HG03439 (cell line): ENCODE measurements around the gene TMC8.

Experiments
- ATAC-seq: cut with Tn5 transposase; IDR thresholded peaks from one replicate; pipeline ENCODE4 v1.9.1; 2021; ENCODE audit warnings: mild to moderate bottlenecking, moderate library complexity; ENCODE audit not compliant: unreplicated experiment

The TMC8 gene

DNA sequence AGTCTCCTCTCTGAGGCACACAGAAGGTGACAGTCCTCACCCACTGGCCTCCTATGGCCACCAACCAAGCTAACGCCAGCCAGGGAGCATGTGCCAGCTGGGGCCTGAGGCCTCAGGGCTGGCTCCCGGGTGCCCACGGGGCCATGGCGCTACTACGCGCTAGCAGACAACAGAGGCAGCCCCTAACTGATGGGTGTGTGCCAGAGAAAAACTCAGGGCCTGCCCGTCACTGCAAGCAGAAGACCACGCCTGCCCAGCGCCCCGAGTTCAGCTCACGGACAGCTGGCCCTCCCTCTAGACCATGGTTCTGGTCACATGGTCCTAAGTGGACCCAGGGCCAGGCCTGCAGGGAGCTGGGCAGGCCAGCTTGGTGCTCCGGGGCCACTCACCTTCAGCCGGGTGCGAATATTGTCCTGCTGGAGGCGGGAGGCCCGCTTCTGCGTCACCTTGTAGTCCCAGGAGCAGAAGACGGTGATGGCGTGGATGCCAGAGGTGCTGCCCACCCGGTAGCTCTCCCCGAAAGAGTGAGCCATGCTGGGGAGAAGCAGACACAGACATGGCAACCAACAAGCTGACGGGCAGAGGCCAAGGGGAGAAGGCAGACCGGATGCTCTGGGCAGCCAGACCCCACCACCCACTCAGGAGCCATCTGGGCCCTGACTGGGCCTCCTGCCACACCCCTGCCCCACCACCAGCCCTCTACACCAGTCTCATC lies 8.2 kb upstream of the TMC8 start:
- no peak for ATAC-seq

DNA sequence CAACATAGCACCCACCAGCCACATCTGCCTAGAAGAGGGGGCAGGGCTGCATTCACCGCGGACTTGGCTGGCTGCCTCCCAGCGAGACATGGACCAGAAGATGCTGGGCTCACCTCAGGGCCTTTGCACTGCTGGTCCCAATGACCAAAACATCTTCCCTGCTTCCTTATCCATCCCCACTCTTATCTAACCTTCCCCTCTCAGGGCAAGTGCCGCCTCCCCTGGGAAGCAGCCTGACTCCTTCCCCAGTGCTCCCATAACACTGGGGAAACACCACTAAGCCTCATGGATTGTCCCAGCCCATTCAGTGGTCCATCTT lies 7.7 kb upstream of the TMC8 start:
- no peak for ATAC-seq

DNA sequence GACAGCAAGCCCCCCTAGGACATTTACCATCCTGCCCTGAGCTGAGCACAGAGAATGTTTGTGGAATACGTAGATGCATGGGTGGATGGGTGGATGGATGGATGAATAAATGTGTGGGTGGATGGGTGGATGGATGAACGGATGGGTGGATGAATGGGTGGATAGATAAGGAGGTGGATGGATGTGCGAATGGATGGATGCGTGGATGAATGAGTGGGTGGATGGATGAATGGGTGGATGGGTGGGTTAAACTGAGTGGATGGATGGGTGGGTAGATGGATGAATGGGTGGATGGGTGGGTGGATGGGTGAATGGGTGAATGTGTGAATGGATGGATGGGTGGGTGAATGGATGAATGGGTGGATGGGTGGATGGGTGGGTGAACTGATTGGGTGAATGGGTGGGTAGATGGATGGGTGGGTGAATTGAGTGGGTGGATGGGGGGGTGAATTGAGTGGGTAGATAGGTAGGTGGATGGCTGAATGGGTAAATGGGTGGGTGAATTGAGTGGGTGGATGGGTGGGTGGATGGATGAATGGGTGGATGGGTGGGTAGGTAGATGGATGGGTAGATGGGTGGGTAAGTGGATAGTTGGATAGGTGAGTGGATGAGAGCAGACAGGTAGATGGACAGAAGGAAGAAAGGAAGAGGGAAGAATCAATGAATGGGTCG lies 7.2 kb upstream of the TMC8 start:
- ATAC-seq = no peak

DNA sequence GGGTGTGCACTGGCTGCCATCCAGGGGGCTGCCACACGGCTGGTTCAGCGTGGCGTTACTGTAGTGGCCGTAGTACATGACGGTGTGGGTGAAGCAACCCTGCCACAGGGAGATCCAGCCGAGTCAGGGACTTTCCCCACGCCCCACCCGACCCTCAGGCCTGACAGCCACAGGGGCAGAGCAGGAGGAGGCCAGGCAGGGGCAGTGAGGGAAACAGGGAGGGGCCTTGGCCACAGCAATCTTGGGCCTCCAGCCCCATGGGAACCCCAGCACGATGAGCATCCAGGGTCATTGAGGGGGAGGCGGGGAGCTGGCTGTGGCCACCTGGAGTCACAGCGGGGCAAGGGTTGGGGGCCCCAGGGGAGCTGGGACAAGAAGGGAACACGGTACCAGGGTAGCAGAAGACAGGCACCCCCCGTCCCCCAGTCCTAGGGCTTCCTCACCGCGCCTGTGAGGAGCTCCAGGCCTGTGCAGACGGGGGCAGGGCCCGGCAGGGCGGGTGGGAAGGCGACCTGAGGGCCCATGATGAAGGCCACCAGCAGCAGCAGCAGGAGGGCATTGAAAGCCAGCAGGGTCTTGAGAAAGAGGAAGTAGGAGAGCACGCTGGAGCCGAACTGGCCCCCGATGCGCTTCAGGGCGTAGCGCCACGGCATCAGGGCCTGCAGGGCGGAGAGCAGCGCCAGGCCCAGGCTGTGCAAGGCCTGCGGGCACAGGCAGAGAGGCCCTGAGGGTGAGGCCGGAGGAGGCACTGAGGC lies 6.3 kb upstream of the TMC8 start:
- ATAC-seq = no peak

DNA sequence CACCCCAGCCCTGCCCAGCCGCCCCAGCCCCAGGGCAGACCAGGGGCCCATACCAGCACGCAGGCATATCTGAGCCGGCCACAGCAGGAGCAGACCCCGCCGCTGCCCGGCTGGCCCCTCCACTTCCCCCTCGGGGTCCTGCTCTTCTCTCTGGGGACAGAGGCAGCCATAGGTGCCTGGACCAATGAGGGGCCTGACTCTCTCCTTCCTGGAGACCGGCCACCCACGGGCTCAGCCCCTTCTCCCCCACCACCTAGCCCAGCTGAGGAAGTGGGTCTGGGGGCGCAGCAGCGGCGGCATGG lies 5.8 kb upstream of the TMC8 start:
- ATAC-seq = no peak

DNA sequence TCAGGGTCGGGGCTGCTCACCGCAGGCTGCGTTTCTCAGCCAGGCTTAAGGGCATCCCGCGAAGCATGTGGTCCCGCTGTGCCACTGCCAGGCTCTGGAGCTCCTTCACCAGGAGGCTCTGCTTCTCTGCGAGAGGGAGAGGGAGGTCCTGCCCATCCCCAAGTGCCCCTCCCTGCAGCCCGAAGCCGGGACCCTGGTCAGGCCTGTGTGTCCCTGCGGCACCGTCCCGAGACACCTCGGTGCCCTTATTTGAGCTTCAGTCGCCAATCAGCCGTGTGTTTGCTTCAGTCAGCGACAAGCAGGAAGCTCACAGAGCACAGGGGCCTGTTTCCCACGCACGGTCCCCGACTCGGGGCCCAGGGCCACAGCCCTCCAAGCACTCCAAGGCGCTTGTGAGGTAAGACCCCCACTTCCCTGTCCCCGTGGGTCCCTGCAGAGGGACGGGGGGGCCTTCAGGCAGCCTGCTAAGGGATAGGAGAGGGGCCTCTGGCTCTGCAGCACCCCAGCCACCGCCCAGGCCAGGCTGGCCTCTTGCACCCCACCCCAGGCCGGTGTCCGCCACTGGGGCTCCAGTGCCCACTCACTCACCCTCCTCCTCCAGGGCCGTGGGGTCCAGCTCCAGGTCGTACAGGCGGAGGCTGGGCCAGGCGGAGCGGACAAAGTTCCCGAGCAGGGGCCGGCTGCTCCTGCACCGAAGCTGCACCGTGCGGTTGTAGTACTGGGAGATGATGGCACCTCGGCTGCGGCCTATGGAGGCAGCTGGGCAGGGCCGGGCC lies 5.2 kb upstream of the TMC8 start:
- no peak for ATAC-seq

DNA sequence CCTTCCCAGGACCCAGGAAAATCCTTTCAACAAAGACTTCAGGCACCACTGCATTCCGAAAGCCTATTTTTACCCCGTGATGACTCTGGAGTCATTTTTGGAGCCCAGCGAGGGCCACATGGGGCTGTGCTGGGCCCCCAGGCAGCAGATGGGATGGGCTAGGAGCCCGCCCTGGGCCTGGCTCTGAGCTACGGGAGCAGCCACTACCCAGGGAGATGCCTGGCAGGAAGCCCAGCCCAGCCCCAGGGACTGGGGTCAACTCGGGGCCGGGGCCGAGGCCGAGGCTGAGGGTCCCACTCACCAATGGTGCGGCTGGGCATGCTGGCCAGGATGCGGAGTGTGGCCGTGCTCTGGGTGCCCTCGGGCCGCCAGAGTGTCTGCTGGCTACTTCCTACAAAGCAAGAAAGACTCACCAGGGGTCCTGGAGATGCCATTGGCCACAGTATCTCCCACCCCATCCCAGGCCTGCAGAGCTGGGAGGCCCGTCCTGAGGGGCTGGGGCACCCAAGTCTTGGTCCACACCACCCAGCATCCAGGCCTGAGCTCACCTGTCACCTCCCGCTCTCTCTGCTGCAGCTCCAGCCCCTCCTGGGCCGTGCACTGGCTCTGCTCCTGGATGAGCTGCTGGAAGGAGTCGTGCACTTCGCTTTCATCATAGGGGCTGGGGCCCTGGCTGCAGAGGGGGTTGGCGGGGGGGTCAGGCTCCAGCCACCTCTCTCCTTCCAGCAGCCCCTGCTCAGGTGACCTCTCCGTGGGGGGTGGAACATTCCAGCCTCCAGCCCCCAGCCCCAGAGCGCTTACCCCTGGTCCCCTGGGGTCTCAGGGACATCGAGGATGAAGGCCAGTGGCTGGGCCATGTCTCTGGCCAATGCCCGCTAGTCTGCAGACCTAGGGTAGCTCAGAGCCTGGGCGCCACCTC lies 4.3 kb upstream of the TMC8 start:
- no peak for ATAC-seq

DNA sequence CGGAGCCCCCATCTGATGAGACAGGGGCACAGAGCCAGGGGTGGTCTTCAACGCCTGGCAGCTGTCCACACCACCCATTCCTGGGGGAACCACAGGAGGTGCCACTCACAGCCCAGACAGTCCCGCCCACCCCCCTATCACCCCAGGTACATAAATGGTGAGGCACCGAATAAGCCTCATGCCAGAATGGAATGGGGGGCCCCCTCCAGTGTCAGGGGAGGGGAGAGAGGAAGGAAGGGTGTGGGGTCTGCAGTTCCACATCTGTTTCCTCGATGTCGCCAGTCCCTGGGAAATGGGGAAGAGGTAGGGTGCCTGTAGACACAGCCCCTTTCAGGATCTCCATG lies 3.7 kb upstream of the TMC8 start:
- no peak for ATAC-seq

DNA sequence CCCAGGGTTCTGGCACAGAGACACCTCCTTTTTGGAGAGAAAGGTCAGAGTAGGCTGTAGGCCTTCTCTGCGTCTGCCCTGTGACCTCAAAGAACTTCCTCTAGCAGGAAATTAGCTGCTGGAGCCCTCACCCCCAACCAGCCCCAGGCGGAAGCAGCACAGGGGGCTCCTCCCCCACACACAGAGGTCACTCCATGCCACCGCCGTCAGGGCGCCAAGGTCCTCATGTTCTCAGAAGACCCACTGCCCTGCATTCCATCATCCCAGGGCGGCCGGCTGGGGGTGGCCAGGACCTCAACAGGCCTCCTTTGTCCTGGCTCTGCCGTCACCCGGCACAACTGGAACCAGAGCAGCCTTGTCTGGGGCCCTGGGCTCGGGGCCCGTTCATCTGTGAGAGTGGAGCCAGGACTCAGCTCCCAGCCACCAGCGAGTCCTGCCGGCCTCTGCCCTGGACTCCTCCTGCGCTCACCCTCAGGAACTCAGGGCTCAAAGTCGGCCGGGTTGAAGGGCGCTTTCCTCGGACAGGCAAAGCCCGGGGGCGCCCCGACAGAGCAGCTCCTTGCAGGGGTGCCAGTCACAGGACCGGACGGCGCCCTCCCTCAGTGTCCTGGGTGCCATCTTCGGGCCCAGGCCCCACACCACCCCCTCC lies 3.2 kb upstream of the TMC8 start:
- no peak for ATAC-seq

DNA sequence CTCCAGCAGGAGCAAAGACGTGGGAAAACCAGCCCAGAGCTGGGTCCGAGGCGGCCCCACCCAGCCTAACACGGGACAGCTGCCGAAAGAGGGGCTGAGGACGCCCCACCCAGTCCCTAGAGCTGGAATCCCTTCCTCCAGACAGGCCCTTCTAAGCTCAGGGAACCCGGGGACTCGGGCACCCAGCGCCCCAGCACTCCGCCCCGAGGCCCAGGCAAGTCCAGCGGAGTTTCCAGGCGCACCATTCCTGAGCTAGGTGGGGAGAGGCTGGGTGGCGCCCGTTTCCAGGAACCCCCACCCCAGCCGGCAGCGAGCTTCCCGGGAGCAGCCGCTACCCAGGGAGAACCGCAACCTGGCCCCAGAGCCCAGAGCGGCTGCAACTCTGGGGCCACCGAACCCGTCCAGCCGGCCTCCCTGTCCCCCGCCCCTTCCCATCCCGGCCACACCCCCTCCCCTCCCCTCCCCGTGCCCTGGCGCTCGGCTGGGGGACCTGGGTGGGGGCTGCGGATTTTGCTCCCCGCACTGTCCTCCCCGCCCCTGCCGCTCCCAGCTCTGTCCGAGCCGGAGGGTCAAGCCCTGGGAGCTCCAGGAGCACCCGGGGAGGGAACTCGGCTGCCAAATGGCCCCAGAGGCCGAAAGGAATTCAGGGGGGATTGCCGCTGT lies 2.6 kb upstream of the TMC8 start:
- no peak for ATAC-seq

DNA sequence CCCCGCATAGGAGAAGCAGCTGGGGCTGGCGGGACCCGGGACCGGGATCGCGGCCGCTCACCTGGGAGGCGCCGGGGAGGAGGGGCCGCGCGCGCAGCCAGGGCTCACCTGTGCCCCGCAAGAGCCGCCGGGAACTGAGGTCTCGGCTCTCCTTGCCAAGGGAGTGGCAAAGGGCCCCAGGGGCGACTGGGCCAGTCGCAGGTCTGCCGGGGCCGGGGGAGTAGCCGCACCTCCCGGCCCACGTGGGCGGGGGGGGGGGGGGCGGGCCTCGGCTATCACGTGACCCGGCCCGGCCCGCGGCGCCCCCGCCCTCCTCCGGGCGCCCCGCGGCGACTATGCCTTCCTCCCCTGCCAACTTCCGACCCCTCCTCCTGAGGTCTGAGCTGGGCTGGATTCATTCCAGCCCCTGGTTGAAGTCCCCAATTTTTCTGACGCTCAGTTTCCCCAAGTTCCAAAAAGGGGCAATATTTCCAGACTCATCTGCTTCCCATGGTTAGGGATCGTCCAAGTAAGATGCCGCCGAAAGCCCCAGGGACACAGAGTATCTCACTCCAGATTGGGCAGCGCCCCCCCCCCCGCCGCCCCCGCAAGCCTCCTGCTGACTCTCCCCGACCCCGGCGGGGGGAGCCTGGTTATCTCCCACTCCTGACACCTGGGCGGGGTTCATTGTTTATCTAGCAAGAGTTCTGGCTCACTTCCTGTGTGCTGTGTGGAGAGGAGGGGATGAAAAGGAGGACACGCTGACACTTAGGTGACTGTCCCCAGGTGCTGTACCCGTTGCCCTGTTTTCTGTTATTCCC lies 1.8 kb upstream of the TMC8 start, which contains the start of gene TMC6:
Gene TMC6 (minus strand): TSS at position 205 of the 800 bp plus-strand sequence. CDS start 1,923 bp downstream, outside the sequence.
- no peak for ATAC-seq

DNA sequence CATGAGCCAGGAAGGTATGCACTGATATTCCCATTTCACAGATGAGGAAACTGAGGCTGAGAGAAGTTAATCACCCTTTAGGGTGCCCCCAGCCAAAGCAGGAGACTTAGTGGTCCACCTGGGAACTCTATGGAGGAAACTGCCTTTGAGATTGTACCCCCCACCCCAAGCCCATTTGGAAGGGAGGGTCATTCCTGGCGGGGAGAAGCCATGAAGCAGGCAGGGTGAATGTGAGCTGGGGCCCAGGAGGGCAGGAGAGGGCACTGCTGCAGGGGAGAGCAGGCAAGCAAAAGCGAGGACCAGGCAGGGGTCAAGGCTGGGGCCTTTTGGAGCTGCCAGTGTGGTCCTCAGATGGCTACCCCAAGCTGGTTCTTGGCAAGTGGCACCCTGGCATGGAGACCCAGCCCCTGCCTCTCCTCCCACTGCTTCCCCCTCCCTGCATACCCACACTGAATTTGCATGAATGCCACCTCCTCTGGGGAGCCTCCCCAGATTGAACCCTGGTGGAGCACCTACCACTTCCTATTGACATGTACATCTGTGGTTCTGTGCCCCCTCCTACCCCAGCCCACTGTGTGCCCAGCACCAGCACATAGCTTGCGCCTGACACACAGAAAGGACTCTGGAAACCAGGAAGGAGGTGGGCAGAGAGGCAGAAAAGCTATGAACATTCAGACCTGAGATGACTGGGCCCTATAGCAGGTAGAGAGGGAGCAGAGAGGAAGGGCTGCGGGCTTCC lies 1.1 kb upstream of the TMC8 start:
- no peak for ATAC-seq

DNA sequence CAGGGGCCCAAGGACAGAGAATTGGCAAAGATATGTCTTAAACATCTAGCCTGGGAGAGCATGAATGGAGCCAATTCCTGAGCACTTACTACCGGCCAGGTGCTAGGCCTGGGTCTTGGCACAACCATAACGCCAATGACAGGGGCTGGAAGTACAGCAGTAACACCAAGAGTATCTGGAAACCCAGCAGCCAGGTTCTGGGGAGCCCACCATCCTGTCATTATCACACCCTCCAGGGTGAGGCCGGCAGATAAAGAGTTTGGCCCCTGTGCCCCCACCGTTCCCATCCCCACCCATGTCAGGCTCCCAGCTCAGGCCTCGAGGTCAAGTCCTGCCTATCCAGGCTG lies 508 bp upstream of the TMC8 start:
- ATAC-seq = no peak

DNA sequence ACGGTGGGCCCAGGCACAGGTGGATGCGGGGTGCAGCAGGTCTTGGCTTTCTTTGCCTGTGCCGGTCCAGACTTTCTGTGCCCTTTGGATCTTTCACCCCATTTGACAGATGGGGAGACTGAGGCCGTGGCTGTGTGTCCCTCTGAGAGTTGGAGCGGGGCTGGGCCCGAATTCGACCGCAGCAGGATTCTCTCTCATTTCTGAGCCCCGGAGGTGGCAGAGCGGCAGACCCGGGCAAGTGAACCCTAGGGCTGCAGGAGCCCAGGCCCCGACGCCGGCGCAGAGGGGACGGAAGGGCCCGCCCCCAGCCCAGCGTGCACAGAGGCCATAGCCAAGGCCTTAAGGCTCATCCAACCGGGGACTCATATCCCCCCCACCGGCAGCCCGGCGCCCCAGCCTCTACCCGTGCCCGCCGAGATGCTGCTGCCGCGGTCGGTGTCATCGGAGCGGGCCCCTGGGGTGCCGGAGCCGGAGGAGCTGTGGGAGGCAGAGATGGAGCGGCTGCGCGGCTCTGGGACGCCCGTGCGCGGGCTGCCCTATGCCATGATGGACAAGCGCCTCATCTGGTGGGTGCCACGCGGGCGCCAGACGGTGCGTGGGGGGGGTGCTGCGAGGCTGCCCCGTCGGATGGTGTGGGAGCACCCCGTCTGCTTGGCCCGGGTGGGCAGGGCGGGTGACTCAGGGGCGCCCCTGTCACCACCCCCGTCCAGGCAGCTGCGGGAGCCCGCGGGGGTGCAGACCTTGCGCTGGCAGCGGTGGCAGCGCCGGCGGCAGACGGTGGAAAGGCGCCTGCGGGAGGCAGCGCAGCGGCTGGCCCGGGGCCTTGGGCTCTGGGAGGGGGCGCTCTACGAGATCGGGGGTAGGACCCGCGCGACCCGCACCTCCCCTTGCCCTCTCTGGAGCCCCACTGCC lies 857 bp downstream of the TMC8 start:
- no peak for ATAC-seq

DNA sequence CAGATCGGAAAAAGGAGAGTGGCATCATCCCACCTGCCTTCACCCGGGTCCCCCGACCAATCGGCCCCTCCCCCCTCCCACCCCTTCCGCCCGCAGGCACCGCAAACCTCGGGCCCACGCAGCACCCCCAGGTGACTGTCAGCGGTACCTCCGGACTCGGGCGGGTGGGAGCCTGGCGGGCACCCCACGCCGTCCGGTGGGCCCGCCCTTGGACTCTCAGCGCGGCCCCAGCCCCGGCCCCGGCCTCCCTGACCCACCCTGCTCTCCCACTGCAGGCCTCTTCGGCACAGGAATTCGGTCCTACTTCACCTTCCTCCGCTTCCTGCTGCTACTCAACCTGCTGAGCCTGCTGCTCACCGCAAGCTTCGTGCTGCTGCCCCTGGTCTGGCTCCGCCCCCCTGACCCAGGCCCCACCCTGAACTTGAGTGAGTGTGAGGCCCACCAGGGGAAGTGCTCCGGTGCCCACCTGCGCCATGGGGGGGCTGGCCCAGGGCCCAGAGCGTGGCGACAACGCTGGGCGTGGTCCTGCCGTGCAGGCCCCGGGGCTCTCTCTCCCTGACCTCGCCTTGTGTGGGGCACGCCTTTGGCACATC lies 1.6 kb downstream of the TMC8 start:
- no peak for ATAC-seq

DNA sequence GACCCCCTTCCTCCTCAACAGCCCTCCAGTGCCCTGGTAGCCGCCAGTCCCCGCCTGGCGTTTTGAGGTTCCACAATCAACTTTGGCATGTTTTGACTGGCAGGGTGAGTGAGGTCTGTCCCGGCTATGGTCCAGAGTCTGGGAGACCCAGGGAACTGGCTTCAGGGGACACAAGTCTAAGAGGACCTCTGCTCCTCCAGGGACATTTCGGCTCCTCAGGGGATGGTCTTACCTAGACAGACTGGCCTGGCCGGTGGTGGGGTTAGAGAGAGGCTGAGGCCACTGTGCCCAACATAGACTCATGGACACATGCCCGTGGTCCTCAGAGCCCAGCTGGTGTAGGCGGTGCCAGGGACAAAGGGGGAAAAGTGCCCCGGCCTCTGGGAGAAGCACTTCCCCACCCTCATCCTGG lies 2.2 kb downstream of the TMC8 start:
- ATAC-seq = no peak
